T-helper 1 cell treated with Interleukin-12 subunit alpha and Interleukin-12 subunit beta and Interleukin-4 antibody, amounts not matched to agents 30 ng/mL and 1 ng/mL, for 36 hours (primary cell): ENCODE results near the gene APOL1. TPM values are rescaled to one million over a fixed set of nuclear protein-coding genes. Genes with fewer than 3 reads are reported as not detected.
"Not testable (repeated sequence)": the region's sequence is repeated elsewhere in the genome, so short reads cannot be mapped to it uniquely, and the experiment has no call there.

Experiments used
- intact Hi-C: fragments of 100-400 bp; cut with micrococcal nuclease; formaldehyde crosslinking; loops from one replicate; pipeline ENCODE4 v1.15.1; 2024
- total RNA-seq: library from RNA; stranded (reverse); gene quantifications from 2 replicates; pipeline ENCODE4 v1.2.3, GENCODE V29; 2022

Gene APOL1
- 91.0 and 105 TPM in 2 replicates for total RNA-seq

- intact Hi-C loops = loop anchor here (1.0 to 5.0 kb wide), 3 partner anchors 14 to 91 kb away; partner anchors contain the start of genes APOL2 and APOL3
Observed at GRCh38 chr22:36252754-36253522, at the start of gene APOL1. APOL1 (plus strand) TSS chr22:36253133; CDS start chr22:36254956, 1,823 bp downstream.

- intact Hi-C loops = not testable (repeated sequence)
Observed at GRCh38 chr22:36203441-36203840, 49.5 kb upstream of the APOL1 start.

GRCh38 chr22:36204001-36204631 lies 48.8 kb upstream of the APOL1 start:
- intact Hi-C loops = no loop called here

GRCh38 chr22:36204632-36205015 lies 48.3 kb upstream of the APOL1 start:
- intact Hi-C loops = no loop called here

- intact Hi-C loops = not testable (repeated sequence)
Observed at GRCh38 chr22:36205573-36205972, 47.4 kb upstream of the APOL1 start.

GRCh38 chr22:36206255-36206654 lies 46.7 kb upstream of the APOL1 start:
- intact Hi-C loops = no loop called here

GRCh38 chr22:36208162-36208765 lies 44.7 kb upstream of the APOL1 start:
- intact Hi-C loops = no loop called here

GRCh38 chr22:36208914-36209313 lies 44.0 kb upstream of the APOL1 start:
- intact Hi-C loops = no loop called here

- intact Hi-C loops = not testable (repeated sequence)
Observed at GRCh38 chr22:36209488-36209908, 43.4 kb upstream of the APOL1 start.

- intact Hi-C loops = no loop called here
Observed at GRCh38 chr22:36210224-36210623, 42.7 kb upstream of the APOL1 start.

- intact Hi-C loops = no loop called here
Observed at GRCh38 chr22:36211237-36211861, 41.6 kb upstream of the APOL1 start.

GRCh38 chr22:36212901-36213300 lies 40.0 kb upstream of the APOL1 start:
- intact Hi-C loops = no loop called here

- intact Hi-C loops = no loop called here
Observed at GRCh38 chr22:36213586-36213985, 39.3 kb upstream of the APOL1 start.

GRCh38 chr22:36215981-36216380 lies 37.0 kb upstream of the APOL1 start:
- intact Hi-C loops = no loop called here

- intact Hi-C loops = no loop called here
Observed at GRCh38 chr22:36218648-36219193, 34.2 kb upstream of the APOL1 start.

- intact Hi-C loops = no loop called here
Observed at GRCh38 chr22:36220451-36220921, 32.4 kb upstream of the APOL1 start.

GRCh38 chr22:36221799-36222751 lies 30.9 kb upstream of the APOL1 start:
- intact Hi-C loops = loop anchor here (1.0 to 2.0 kb wide), 2 partner anchors 27 to 77 kb away; no protein-coding TSS in a partner anchor

- intact Hi-C loops = loop anchor here (2.0 kb wide), 1 partner anchor 78 kb away; no protein-coding TSS in a partner anchor
Observed at GRCh38 chr22:36222887-36223450, 30.0 kb upstream of the APOL1 start.

- intact Hi-C loops = loop anchor here (2.0 kb wide), 1 partner anchor 79 kb away; no protein-coding TSS in a partner anchor
Observed at GRCh38 chr22:36223504-36223903, 29.4 kb upstream of the APOL1 start.

- intact Hi-C loops = no loop called here
Observed at GRCh38 chr22:36224245-36224644, 28.7 kb upstream of the APOL1 start.
